HT-29 (cell line): Measurements from ENCODE around the gene MTNR1B. TPM values are rescaled to one million over a fixed set of nuclear protein-coding genes. Genes with fewer than 3 reads are reported as not detected.
A peak's percentile ranks its signal among the peaks of the same experiment; 100 is the strongest.

Source experiments
- DNase-seq: peaks from one replicate; pipeline ENCODE4 v3.0.0-alpha.2; 2015; ENCODE audit warnings: low spot score
- total RNA-seq: library from RNA; depleted of rRNA; stranded (reverse); fragments of >200 nt; shearing (Covaris generic); gene quantifications from 2 replicates; pipeline ENCODE4 v1.2.3, GENCODE V29; 2014

The MTNR1B gene
- total RNA-seq, 1 experiment from 2014 or later, result not detected

DNA sequence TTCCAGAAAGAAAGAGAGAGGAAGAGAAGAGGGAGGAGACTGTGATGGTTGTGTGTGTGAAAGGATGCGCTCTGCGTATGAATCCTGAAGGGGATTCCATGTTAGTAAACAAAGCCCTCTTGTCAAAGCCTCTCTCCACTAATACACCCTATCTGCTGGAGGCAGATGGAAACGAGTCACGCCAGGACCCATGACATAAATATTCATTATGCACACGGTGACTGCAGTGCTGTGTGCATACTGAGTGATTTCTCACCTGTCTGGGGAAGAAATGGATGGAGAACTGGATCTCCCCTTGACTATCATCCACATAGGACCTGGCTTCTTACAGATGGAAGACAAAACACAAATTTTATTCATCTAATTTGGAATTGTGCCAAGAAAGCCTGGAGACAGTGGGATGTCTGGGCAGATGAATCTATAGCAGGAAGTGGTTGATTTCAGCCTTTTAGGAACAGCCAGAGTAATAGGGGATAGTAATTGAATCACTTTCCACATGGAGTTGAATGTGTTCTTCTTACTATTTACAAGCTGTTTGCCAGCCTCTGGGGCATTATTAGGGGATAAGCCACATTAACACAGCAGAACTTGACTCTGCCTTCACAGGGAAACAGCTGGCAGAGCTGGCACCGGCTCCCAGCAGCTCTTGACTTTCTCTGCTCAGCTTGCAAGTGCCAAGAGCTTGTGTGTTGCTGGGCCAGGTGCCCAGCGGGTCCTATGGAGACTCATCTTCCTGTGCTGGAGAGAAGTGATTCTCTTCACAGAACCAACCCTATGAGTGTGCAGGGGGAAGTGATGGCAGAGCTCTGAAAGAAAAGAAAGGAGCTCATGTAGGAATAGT is 9.0 kb downstream of the MTNR1B start:
- no peak for DNase-seq

DNA sequence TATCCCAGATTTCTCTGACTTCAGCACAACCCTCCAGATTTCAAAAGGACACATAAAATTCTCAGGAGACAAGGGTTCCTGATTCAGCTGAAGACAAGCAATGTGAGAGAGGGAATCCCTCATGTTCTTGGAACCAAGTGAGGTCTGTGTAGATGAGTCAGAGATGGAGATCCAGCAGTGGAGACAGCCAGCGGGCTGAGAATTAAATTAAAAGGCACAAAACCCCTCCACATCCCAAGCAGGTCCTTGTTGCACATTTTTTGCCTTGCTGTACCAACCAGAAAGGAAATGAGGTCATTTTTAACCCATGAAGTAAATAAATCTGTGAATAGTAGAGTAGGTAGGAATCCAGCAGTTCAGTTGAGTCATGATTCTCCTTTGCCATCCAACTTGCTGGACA is 9.7 kb downstream of the MTNR1B start:
- no peak for DNase-seq

DNA sequence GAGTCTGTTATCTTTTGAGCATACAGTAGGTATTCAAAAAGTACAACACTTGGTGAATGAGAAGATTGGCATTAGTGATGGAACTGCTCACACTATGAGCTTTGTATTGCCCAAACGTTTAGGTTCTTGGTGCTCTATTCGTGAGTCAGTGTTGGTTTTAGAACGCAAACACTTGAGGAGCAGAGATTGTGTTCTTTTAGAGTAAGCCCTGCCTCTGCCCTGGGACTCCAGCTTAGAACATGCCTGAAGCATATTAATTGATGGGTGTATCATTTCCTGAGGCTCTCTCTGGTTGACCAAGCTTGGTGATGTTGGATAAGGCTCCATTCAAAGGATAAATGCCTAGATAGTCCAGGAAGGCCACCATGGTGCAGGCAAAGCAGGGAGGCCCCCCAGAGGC is 10.9 kb downstream of the MTNR1B start:
- no peak for DNase-seq

DNA sequence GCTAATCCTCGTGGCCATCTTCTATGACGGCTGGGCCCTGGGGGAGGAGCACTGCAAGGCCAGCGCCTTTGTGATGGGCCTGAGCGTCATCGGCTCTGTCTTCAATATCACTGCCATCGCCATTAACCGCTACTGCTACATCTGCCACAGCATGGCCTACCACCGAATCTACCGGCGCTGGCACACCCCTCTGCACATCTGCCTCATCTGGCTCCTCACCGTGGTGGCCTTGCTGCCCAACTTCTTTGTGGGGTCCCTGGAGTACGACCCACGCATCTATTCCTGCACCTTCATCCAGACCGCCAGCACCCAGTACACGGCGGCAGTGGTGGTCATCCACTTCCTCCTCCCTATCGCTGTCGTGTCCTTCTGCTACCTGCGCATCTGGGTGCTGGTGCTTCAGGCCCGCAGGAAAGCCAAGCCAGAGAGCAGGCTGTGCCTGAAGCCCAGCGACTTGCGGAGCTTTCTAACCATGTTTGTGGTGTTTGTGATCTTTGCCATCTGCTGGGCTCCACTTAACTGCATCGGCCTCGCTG is 12.1 kb downstream of the MTNR1B start:
- no peak for DNase-seq

DNA sequence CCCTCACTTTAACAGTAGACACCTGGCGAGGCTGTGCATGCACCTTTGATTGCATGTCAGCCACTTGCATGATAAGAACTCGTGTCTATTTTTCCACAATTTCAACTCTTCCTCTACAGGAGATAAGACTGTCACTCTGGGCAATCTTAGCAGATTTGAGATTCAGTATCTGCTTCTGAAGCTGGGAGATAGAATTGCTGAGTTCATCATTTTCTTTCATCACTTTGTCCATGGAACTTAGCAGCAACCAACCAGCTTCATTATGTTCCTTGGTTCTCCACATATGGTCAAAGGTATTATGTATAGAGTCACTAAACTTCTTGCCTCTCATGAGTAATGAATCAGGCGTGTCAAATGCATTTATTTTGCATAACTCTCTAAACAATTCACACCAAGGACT is 17.1 kb downstream of the MTNR1B start:
- DNase-seq, result no peak

DNA sequence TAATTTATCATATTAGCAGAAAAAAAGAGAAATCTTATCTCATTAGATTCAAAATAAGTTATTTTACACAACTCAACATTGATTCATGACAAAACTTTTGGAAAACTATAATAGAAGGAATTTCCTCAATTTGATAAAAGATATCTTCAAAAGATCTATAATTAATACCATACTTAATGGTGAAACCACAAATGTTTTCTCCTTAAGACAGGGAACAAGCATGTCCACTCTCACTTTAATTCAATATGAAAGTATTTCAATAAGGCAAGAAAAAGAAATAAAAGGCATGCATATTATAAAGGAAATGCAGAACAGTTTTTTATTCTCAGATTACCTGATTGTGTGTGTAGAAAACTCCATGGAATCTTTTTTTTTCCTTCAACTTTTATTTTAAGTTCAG is 23.6 kb downstream of the MTNR1B start:
- no peak for DNase-seq

DNA sequence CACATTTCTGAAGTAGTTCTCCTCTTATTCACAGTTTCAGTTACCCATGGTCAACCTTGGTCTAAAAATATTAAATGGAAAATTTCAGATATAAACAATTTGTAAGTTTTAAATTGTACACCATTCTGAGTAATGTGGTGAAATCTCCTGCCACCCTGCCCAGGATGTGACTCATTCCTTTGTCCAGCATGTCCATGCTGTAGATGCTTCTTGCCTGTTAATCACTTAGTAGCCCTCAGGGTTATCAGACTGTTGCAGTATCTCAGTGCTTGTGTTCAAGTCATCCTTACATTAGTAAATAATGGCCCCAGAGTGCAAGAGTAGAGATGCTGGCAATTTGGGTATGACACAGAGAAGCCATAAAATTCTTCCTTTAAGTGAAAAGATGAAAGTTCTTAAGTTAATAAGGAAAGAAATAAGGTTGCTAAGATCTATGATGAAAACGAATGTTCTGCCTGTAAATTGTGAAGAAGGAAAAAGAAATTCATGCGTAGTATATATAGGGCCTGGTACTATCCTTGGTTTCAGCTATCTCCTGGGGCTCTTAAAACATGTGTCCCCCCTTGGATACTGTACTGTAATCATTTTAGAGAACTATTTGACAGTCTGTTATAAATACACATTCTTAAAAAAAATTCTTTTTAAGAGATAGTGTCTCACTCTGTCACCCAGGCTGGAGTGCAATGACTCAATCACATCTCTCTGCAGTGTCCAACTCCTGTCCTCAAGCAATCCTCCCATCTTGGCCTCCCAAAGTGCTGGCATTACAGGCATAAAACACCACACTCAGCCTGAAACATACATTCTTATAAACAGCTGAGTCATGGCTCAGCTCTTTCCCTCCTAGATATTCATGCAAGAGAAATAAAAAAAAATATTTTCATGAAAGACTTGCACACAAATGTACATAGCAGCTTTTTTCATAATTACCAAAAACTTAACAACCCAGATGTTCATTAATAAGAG is 31.3 kb downstream of the MTNR1B start:
- DNase-seq, result peak; percentile 51

DNA sequence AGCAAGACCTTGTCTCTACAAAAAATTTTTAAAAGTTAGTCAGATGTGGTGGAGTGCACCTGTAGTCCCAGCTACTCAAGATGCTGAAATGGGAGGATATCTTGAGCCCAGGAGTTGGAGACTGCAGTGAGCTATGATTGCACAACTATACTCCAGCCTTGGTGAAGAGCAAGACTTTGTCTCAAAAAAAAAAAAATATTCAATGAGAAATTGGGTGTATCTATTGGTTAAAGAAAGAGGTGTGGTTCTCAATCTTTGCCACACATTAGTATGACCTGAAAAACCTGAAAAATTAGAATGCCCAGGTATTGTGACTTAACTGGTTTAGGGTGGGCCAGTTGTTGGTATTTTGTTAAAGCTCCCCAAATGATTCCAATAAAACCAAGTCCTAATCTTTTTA is 32.4 kb downstream of the MTNR1B start:
- no peak for DNase-seq

DNA sequence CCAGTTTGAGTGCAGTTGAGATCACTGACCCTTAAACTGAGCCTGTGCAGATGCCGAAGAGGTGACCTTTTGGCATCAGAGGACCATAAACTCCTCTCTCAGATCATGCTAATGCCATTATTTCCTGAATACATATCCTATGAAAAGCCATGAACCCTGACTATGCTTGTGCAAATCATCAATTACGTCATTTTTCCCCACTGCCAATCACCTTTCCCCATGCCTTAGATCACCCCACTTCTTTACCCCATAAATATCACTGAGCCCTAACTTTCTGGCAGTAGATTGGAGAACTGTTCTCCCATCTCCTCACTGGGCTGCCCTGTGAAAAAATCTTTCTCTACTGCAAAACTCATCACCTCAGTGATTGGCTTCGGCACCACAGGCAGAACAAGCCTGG is 32.9 kb downstream of the MTNR1B start:
- no peak for DNase-seq

DNA sequence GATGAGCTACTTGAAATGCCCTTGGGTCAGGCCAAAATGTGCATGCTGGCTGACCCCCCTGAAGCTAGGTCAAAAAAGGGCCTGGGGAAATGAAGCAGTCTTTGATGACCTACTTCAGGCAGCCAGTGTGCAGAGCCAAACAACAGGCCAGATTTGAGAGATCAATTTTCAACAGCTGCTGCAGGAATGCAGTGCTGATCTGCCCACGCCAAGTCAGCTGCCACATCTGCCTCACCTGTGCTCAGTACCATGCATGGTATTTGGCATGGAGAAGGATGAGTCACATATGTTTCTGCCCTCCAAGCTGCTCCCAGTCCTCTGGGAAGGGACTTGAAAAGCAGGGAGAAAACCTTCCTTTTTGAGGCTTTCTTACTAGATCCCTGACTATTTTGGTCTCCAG is 35.8 kb downstream of the MTNR1B start:
- DNase-seq, result no peak

DNA sequence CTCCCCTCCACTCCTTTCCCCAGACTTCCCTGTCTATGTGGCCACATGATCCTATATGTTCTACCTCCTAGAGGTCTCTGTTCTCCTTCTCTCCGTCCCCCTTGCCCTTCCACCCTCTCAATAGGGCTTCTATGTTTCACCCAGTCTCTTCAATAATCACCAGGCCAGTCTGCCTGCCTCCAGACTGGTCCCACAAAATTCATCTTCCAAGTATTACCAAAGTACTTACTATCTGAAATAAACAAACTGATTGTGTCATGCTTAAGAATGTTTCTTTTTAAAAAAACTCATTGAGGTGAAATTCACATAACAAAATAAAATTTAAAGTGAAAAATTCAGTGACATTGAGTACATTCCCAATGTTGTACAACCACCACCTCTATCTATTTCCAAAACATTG is 44.2 kb downstream of the MTNR1B start:
- DNase-seq, result no peak

DNA sequence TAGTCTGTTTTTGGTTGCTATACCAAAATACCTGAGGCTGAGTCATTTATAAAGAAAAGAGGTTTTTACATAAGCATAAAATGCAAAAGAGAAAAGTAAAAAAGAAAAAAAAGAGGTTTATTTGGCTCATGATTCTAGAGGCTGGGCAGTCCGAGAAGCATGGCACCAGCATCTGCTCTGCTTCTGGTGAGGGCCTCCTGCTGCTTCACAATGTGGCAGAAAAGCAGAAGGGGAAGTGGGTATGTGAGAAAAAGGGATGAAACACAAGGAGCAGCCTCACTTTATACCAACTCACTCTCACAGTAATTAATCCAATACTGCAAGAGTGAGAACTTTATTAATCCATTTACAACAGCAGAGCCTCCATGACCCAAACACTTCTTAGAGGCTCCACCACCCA is 47.1 kb downstream of the MTNR1B start:
- no peak for DNase-seq

DNA sequence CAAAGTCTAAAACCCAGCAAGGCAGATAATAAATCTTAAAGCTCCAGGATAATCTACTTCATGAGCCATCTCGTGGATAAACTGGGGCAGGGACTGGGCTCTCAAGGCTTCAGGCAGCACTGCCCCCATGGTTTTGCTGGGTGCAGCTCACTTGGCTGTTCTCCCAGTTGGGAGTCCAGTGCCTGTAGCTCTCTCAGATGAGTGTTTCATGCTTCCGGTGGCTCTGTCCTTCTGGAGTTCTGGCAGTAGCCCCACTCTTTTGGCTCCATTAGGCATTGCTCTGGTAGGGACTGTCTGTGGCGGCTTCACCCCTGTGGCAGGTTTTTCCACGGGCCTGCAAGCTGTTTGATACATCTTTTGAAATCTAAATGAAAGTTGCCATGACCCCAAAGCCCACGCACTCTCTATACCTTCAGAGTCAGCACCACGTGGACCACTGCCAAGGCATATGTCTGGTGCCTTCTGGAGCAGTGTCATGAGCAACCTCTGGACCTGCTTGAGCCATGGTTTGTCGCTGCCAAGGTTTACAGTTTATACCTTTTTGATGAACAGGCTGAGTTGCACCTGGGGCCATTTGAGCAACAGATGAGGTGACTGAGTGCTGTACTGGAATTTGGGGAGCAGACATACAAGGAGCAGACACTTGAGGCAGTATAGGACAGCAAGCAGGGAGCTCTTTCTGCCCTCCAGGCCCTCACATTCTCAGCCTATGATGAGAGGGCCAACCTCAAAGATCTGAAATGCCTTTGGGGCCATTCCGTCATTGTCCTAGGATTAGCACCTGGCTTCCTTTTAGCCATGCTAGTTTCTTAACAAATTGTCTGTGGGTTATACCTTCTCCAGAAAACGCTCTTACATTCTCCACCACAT is 48.6 kb downstream of the MTNR1B start:
- DNase-seq, result peak; percentile 25

DNA sequence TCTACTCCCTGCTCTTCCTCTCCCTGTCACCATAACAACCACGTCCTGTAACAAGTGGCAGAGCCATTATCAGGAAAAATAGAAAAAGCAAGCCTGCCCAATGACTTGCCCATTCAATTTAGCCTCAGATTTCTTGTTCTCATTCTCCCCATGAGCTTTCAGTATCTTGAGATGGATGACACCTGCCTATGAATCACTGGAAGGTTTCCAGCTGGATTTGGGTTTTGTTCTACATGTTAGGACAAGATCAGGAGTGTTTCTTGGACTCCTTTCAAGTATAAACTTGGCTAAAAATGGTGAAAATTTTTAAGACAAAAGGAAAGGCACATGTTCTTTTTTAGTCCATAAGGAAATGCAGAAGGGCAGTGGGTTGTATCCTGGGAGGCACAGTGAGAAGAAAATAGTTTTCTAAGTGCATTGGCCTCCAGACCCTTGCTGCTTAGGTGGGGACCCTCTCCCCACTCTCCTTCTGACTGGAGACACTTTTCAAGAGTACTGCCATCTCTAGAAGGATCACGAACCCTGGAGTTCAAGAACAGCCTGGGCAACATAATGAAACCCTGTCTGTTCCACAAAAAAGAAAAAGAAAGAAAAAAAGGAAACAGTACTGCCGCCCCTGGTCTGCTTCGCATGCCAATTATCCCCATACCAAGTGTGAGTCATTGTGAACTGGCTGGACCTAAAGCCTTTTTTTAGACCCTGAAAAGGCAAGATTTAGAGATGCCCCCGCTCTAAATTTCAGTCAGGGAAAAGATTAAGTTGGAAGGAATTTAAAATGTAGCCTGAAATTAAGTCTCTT is 51.0 kb downstream of the MTNR1B start:
- no peak for DNase-seq

DNA sequence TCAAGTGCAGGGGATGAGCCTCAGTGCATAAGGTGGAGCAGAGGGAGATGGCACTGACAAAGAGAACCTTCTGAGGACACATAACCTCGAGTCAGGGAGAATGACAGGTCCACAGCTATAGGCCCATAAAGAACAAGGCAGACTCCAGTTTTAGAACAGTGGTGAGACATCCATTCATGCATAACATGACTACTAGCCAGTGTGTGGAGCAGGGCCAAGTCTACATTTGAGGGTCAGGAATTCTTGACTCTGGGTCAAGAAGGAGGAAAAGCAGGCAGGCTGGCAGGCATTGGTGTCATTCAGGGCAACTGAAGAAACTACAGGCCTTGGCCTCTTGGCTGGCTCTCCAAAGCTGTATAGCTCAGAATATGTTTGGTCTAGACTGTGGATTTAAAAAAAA is 54.9 kb downstream of the MTNR1B start:
- no peak for DNase-seq

DNA sequence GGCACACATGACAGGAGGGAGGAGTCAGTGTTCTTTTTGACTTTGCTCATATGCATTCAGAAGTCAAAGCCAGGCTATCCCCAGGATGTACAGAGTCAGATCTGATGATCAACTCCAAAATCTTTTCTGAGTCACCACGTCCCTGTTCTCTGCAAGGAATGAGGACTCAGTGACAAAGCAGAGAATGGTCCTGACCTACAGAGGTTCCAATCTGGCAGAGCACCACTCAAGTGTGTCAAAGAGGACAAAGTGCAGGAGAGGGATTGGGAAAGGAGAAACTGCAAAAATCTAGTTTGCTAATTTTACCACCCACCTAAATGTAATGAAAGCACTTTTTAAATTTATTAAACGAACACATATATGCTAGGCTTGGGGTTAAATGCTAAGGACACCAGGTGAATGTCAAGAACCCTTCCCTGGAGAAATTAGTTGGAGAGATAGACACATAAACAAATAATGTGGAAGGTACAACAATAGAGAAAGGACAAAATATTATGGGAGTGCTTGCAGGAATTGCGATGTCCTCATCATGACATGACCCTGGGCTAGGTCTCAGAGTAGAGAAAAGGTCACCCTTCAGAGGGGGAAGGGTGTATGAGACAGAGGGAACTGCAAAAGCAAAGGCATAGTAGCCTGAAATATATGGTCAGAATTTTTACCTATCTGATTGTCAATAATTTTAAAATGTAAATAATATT is 56.3 kb downstream of the MTNR1B start:
- no peak for DNase-seq

DNA sequence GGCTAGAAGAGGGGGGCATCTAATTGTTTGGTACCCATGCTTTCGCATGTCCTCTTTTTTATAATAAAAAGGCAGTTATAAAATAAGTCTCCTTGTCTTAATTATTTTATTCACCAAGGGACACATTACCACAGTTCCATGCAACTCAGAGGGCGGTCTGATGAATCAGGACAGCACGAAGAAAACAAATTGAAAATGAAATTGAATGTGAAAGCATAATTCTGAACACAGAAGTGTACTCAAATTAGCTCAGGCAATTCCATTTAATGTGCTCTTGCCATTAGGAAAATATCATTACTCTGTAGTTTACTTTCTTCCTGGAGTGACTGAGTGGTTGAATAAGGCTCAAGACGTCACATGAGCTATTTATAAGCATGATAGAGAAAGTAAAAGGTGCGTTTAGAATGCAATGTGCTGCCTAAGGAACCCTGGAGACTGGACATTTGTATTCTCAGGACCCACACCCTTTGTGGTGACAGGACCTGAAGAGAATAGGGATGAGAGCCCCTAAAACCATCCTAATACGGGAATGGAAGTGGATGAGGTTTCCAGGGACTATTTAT is 59.6 kb downstream of the MTNR1B start:
- DNase-seq, result no peak

DNA sequence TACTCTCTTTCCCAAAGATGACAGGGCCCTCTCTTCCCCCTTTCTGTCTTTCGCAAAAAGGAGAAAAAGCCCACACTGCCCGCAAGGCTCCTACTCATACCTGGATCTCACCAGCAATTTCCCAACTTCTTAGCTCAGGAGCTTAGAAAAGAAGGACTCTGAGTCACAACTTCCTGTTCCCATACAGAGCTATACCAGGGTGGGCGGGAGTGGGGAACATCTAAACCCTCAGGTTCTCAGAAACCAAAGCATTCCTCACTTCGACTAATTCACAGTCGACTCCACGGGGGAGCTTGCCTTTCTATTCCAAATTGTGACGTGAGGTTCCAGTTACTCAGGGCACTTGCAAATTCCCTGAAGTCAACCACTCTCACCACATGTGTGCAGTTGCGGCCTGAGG is 61.9 kb downstream of the MTNR1B start:
- no peak for DNase-seq
